HEK293 (cell line): Measurements from ENCODE around the gene LARGE1.

Experiments
- CTCF ChIA-PET: fragments of 350-600 bp; formaldehyde crosslinking; extraction: SDS; loops from one replicate; lab custom pipeline; 2021; ENCODE audit warnings: antibody characterized with exemption; lab: Yijun Ruan, JAX
- POLR2A ChIA-PET: fragments of 300-600 bp; formaldehyde crosslinking; extraction: SDS; loops from one replicate; lab custom pipeline; 2020; ENCODE audit warnings: antibody characterized with exemption, inconsistent platforms; lab: Yijun Ruan, JAX
- H3K27ac ChIP-seq: fragments of 200-500 bp; sonication (Bioruptor generic); 2 replicates; pipeline ENCODE4 v1.5.1; 2014; ENCODE audit warnings: low read depth, low read length, control low read depth, inconsistent platforms; ENCODE audit errors: extremely low read depth
- H3K36me3 ChIP-seq, 2 experiments: fragments of 200-500 bp in 1 of 2; sonication (Bioruptor generic) in 1 of 2; 1 replicate in 1 of 2; 2 replicates in 1 of 2; pipeline ENCODE4 v1.5.1; 2014 to 2017; ENCODE audit warnings: inconsistent platforms in 2 of 2, low read length in 2 of 2; ENCODE audit not compliant: control insufficient read depth in 2 of 2, insufficient read depth in 1 of 2
- H3K4me1 ChIP-seq: fragments of 200-500 bp; sonication (Bioruptor generic); 2 replicates; pipeline ENCODE4 v1.5.1; 2014; ENCODE audit warnings: mild to moderate bottlenecking, low read length, inconsistent platforms; ENCODE audit not compliant: control insufficient read depth, insufficient read depth
- H3K4me3 ChIP-seq: 2 replicates; pipeline ENCODE4 v1.5.1; 2011; ENCODE audit warnings: low read depth, mild to moderate bottlenecking, control low read depth, low read length, moderate library complexity
- H3K9me3 ChIP-seq: fragments of 200-500 bp; sonication (Bioruptor generic); 2 replicates; pipeline ENCODE4 v1.5.1; 2014; ENCODE audit warnings: low read depth, low read length, inconsistent platforms; ENCODE audit not compliant: control insufficient read depth, insufficient read depth
- HOXD13 ChIP-seq: sonication (generic); formaldehyde crosslinking; IDR thresholded peaks from 2 replicates; pipeline ENCODE4 v1.8.0; 2022; ENCODE audit warnings: missing genetic modification reagents, borderline replicate concordance
- KLF8 ChIP-seq: fragments of 450-650 bp; formaldehyde crosslinking; IDR thresholded peaks from 2 replicates; pipeline ENCODE4 v1.5.1; 2016; ENCODE audit warnings: missing biosample characterization, missing genetic modification characterization
- ZBTB49 ChIP-seq: fragments of 450-650 bp; formaldehyde crosslinking; IDR thresholded peaks from 2 replicates; pipeline ENCODE4 v1.5.1; 2016; ENCODE audit warnings: missing biosample characterization, missing genetic modification characterization, low read depth
- ZBTB7A ChIP-seq: fragments of 450-650 bp; formaldehyde crosslinking; IDR thresholded peaks from 2 replicates; pipeline ENCODE4 v1.5.1; 2016; ENCODE audit warnings: low read depth, missing biosample characterization, missing genetic modification characterization
- ZBTB8A ChIP-seq: fragments of 450-650 bp; formaldehyde crosslinking; IDR thresholded peaks from 2 replicates; pipeline ENCODE4 v1.5.1; 2016; ENCODE audit warnings: missing biosample characterization, missing genetic modification characterization
- ZNF10 ChIP-seq: fragments of 450-650 bp; formaldehyde crosslinking; IDR thresholded peaks from 2 replicates; pipeline ENCODE4 v1.5.1; 2017; ENCODE audit warnings: missing biosample characterization, missing genetic modification characterization
- ZNF19 ChIP-seq: fragments of 450-650 bp; formaldehyde crosslinking; IDR thresholded peaks from 2 replicates; pipeline ENCODE4; 2016; ENCODE audit warnings: missing biosample characterization, missing genetic modification characterization, low read depth
- ZNF324 ChIP-seq: fragments of 450-650 bp; formaldehyde crosslinking; IDR thresholded peaks from 2 replicates; pipeline ENCODE4 v1.5.1; 2016; ENCODE audit warnings: missing biosample characterization, missing genetic modification characterization
- ZNF362 ChIP-seq: fragments of 450-650 bp; formaldehyde crosslinking; IDR thresholded peaks from 2 replicates; pipeline ENCODE4 v1.5.1; 2016; ENCODE audit warnings: missing biosample characterization, missing genetic modification characterization
- ZNF366 ChIP-seq: fragments of 450-650 bp; formaldehyde crosslinking; conservative IDR thresholded peaks from 2 replicates; pipeline ENCODE4 v1.5.1; 2016; ENCODE audit warnings: missing biosample characterization, missing genetic modification characterization
- ZNF416 ChIP-seq: fragments of 450-650 bp; formaldehyde crosslinking; IDR thresholded peaks from 2 replicates; pipeline ENCODE4 v1.5.1; 2016; ENCODE audit warnings: missing biosample characterization, missing genetic modification characterization
- ZNF433 ChIP-seq: fragments of 450-650 bp; formaldehyde crosslinking; IDR thresholded peaks from 2 replicates; pipeline ENCODE4 v1.5.1; 2016; ENCODE audit warnings: missing biosample characterization, missing genetic modification characterization, low read depth
- ZNF488 ChIP-seq: fragments of 450-650 bp; formaldehyde crosslinking; IDR thresholded peaks from 2 replicates; pipeline ENCODE4 v1.5.1; 2016; ENCODE audit warnings: missing biosample characterization, missing genetic modification characterization
- ZNF548 ChIP-seq: fragments of 450-650 bp; formaldehyde crosslinking; IDR thresholded peaks from 2 replicates; pipeline ENCODE4 v1.5.1; 2016; ENCODE audit warnings: missing biosample characterization, missing genetic modification characterization
- ZNF629 ChIP-seq: fragments of 450-650 bp; formaldehyde crosslinking; IDR thresholded peaks from 2 replicates; pipeline ENCODE4 v1.5.1; 2017; ENCODE audit warnings: missing biosample characterization, missing genetic modification characterization
- ZNF639 ChIP-seq: fragments of 450-650 bp; formaldehyde crosslinking; IDR thresholded peaks from 2 replicates; pipeline ENCODE4 v1.5.1; 2016; ENCODE audit warnings: missing biosample characterization, missing genetic modification characterization
- ZNF692 ChIP-seq: fragments of 450-650 bp; formaldehyde crosslinking; IDR thresholded peaks from 2 replicates; pipeline ENCODE4 v1.5.1; 2016; ENCODE audit warnings: missing biosample characterization, missing genetic modification characterization
- ZNF76 ChIP-seq: fragments of 450-650 bp; formaldehyde crosslinking; IDR thresholded peaks from 2 replicates; pipeline ENCODE4; 2016; ENCODE audit warnings: low read depth, missing biosample characterization, missing genetic modification characterization, borderline replicate concordance
- ZNF785 ChIP-seq: fragments of 450-650 bp; formaldehyde crosslinking; IDR thresholded peaks from 2 replicates; pipeline ENCODE4 v1.5.1; 2016; ENCODE audit warnings: missing biosample characterization, missing genetic modification characterization
- ZNF791 ChIP-seq: fragments of 450-650 bp; formaldehyde crosslinking; IDR thresholded peaks from 2 replicates; pipeline ENCODE4 v1.5.1; 2016; ENCODE audit warnings: missing biosample characterization, missing genetic modification characterization

Gene LARGE1

GRCh38 chr22:33639588-33640254, 280.6 kb downstream of the LARGE1 start:
- no peaks in the 10 kb centered on the region for H3K9me3 ChIP-seq
- TF ChIP-seq ZNF639 = no peak
- TF ChIP-seq HOXD13 (CRISPR knock-in tag) = no peak
- no peak for TF ChIP-seq ZNF433 (tag by site-specific recombination)
- no peak for TF ChIP-seq ZNF548 (tag by site-specific recombination)
- no peak for TF ChIP-seq ZNF791
- no peak for TF ChIP-seq ZNF362 (tag by site-specific recombination)
- no peak for TF ChIP-seq KLF8 (tag by site-specific recombination)
- TF ChIP-seq ZNF416 (tag by site-specific recombination) = no peak
- no peak for TF ChIP-seq ZBTB7A
- TF ChIP-seq ZNF366 (tag by site-specific recombination) = no peak
- no peak for TF ChIP-seq ZNF76 (tag by site-specific recombination)
- no peak for TF ChIP-seq ZBTB49 (tag by site-specific recombination)
- no peak for TF ChIP-seq ZNF785
- no peak for TF ChIP-seq ZNF629 (tag by site-specific recombination)
- H3K27ac ChIP-seq = no peak overlapping the region
- ChIA-PET CTCF (no interaction called here), POLR2A (no interaction called here)
- H3K36me3 ChIP-seq = no peaks in the 10 kb centered on the region
- H3K4me1 ChIP-seq = no peaks in the 10 kb centered on the region
- no peak overlapping the region for H3K4me3 ChIP-seq

GRCh38 chr22:33635766-33636165, 284.5 kb downstream of the LARGE1 start:
- CTCF ChIA-PET = no interaction called here
- H3K36me3 ChIP-seq = no peaks in the 10 kb centered on the region
- TF ChIP-seq ZNF324 (tag by site-specific recombination) (no peak), ZNF10 (no peak), ZNF366 (tag by site-specific recombination) (no peak), ZNF488 (no peak), ZNF692 (no peak), ZBTB8A (no peak), ZNF19 (no peak)
- no peaks in the 10 kb centered on the region for H3K9me3 ChIP-seq
- no peak overlapping the region for H3K4me3 ChIP-seq
- no peaks in the 10 kb centered on the region for H3K4me1 ChIP-seq
- H3K27ac ChIP-seq = no peak overlapping the region
- POLR2A ChIA-PET = no interaction called here
